ENCODE data around the gene CKMT2.

DNA sequence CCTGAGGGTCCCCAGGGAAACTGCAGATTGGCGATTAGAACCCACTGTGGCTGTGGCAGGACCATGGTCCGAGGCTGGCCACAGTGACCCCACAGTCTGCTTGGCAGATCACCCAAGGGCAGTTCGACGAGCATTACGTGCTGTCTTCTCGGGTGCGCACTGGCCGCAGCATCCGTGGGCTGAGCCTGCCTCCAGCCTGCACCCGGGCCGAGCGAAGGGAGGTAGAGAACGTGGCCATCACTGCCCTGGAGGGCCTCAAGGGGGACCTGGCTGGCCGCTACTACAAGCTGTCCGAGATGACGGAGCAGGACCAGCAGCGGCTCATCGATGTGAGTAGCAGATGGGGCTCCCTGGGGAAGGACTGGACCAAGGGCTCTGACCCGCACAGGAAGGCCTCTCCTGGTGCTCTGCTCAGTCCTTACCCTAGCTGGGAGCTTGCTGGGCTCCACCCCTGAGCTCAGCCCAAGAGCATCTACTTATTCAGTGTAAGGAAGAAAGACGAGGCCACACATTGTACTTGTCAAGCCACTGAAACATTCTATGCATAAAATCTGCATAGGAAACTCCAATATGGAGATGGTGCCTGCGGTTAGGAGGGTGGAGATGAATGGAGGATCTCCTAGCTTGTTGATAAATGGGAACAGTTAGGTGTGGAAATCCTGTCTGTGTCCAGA is 21.9 kb downstream of the CKMT2 start:
- TF ChIP-seq, protein P1, sequence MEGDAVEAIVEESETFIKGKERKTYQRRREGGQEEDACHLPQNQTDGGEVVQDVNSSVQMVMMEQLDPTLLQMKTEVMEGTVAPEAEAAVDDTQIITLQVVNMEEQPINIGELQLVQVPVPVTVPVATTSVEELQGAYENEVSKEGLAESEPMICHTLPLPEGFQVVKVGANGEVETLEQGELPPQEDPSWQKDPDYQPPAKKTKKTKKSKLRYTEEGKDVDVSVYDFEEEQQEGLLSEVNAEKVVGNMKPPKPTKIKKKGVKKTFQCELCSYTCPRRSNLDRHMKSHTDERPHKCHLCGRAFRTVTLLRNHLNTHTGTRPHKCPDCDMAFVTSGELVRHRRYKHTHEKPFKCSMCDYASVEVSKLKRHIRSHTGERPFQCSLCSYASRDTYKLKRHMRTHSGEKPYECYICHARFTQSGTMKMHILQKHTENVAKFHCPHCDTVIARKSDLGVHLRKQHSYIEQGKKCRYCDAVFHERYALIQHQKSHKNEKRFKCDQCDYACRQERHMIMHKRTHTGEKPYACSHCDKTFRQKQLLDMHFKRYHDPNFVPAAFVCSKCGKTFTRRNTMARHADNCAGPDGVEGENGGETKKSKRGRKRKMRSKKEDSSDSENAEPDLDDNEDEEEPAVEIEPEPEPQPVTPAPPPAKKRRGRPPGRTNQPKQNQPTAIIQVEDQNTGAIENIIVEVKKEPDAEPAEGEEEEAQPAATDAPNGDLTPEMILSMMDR (IDR thresholded peaks at IDR 0.05), result no peak
- TF ChIP-seq POLR2A (IDR thresholded peaks at IDR 0.05) (no peak), EP300 (IDR thresholded peaks at IDR 0.05) (no peak)
